ENCODE data around the gene FLRT1.
"Not testable (repeated sequence)": the region's sequence is repeated elsewhere in the genome, so short reads cannot be mapped to it uniquely, and the experiment has no call there.

Gene FLRT1

DNA sequence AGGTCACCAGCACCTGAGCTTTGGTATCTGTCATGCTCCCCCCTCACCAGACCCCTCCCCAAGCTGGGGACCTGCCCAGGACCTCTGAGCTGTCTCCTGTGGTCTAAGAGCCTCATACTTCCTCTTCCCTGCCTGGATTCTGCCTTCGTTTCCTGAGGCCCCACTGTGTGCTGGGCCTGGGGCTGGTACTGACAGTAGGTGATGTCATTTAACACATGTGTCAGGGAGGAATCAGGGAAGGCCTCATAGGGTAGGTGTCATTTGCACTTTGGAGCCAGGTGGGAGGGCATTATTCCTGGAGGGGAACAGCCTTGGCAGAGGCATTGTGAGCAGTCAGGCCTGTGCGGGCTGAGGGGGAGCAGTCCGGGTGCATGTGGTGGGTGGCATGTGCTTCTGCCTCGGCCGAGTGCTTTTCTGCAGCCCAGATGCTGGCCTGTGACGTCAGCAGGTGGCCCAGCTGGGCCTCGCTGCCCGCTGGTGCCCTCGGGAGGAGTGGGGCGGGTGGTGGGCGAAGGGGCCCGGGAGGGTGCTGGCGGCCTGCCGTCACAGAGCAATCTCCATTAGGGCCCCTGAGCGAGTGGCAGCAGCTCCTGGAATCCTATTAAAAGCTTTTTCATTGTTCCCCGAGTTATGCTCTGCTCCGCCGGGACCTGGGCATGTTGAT is 9.1 kb downstream of the FLRT1 start:
- in situ Hi-C loops (cut with MboI; ENCODE audit: low pct_unique_long_range_greater_than_20kb, low sequenced_read_pairs, unreplicated experiment) = no loop called here
- TF ChIP-seq, protein P1, sequence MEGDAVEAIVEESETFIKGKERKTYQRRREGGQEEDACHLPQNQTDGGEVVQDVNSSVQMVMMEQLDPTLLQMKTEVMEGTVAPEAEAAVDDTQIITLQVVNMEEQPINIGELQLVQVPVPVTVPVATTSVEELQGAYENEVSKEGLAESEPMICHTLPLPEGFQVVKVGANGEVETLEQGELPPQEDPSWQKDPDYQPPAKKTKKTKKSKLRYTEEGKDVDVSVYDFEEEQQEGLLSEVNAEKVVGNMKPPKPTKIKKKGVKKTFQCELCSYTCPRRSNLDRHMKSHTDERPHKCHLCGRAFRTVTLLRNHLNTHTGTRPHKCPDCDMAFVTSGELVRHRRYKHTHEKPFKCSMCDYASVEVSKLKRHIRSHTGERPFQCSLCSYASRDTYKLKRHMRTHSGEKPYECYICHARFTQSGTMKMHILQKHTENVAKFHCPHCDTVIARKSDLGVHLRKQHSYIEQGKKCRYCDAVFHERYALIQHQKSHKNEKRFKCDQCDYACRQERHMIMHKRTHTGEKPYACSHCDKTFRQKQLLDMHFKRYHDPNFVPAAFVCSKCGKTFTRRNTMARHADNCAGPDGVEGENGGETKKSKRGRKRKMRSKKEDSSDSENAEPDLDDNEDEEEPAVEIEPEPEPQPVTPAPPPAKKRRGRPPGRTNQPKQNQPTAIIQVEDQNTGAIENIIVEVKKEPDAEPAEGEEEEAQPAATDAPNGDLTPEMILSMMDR (IDR thresholded peaks at IDR 0.05; ENCODE audit: extremely low read depth, insufficient read depth, missing control alignments) = no peak
- no peak for DNase-seq (ENCODE audit: low spot score)

DNA sequence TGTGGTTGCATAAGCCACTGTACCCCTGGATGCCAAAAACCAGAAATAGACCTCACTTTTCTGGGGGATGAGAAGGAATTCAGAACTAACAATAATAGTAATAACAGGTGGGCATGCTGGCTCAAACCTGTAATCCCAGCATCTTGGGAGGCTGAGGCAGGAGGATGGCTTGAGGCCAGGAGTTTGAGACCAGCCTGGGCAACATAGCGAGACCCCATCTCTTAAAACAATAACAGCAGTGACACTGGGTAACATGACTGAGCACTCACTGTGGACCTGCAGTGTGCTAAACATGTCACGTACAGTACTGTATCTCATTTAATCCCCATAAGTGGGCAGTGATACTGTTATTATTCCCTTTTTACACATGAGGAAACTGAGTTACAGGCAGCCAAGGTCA is 10.0 kb downstream of the FLRT1 start:
- in situ Hi-C loops (cut with MboI; ENCODE audit: low pct_unique_long_range_greater_than_20kb, low sequenced_read_pairs, unreplicated experiment) = no loop called here
- TF ChIP-seq, protein P1 (IDR thresholded peaks at IDR 0.05; ENCODE audit: extremely low read depth, insufficient read depth, missing control alignments) = no peak
- DNase-seq (ENCODE audit: low spot score) = no peak

DNA sequence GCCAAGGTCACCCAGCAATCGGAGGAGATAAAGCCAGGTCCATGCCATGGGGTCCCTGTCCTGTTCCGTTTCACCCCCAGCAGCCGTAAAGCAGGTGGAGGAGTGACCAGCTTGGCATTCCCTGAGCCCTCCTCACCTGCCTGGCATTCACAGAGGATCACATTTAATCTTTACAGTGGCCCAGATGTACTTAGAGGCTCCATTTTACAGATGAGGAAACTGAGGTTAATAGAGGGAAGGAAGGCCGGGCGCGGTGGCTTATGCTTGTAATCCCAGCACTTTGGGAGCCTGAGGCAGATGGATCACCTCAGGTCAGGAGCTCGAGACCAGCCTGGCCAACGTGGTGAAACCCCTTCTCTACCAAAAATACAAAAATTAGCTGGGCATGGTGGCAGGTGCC is 11.6 kb downstream of the FLRT1 start:
- in situ Hi-C loops (cut with MboI; ENCODE audit: low pct_unique_long_range_greater_than_20kb, low sequenced_read_pairs, unreplicated experiment); DNase-seq (ENCODE audit: low spot score): not testable (repeated sequence)

DNA sequence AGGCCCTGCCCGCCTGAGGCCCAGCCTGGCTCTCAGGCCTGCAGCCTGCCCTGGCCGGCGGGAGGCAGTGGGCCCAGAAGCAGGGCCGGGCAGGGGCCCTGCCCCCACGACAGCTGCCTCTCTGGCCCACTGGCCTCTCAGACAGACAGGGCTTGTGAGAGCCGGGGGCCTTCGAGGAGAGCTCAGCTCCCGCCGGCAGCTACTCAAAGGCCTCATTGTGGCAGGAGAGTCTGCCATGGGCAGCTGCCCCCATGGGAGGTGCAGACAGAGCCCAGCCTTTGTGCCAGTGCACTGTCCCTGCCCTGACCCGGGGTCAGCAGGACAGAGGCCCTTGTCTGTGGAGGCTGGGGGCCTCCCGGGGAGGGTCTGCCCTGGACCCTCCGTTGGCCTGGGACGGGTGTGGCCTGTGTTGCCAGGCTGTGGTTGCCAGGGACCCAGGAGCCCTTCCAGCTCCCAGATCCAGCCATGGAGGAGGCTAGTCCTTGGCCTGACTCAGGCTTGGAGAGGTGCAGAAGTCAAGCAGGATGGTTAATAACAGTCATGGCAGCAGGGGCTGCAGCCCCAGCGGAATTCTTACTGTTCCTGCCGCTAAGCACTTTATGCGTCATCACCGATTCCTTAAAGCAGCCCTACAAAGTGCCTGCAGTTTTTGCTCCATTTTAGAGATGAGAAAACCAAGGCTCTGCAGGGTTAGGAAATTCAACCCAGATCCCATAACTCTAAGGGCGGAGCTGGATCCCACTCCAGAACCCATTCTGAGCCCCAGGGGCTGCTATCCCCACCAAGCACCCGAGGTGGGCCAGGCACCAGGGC is 12.5 kb downstream of the FLRT1 start:
- no peak for DNase-seq (ENCODE audit: low spot score)
- in situ Hi-C loops (cut with MboI; ENCODE audit: low pct_unique_long_range_greater_than_20kb, low sequenced_read_pairs, unreplicated experiment) = no loop called here
- TF ChIP-seq, protein P1 (IDR thresholded peaks at IDR 0.05; ENCODE audit: extremely low read depth, insufficient read depth, missing control alignments) = no peak

DNA sequence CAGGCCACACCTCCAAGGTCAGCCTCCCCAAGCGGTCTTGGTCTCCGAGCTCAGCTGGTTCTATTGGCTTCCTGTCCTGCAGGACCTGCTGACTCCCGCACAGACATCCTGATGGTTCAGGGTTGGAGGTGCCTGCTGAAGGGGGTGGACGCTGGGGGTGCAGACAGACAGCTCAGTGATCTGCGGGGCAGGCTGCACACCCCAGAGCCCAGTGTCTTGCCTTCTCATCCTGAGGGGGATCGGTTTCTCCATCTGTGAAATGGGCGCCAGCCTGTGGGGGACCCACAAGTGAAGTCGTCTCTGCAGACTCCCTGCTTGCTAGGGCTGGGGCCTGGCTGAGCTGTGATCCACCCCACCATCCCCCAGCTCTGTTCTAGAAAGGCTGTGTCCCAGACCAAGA is 13.8 kb downstream of the FLRT1 start:
- in situ Hi-C loops (cut with MboI; ENCODE audit: low pct_unique_long_range_greater_than_20kb, low sequenced_read_pairs, unreplicated experiment) = no loop called here
- TF ChIP-seq, protein P1 (IDR thresholded peaks at IDR 0.05; ENCODE audit: extremely low read depth, insufficient read depth, missing control alignments) = no peak
- no peak for DNase-seq (ENCODE audit: low spot score)

DNA sequence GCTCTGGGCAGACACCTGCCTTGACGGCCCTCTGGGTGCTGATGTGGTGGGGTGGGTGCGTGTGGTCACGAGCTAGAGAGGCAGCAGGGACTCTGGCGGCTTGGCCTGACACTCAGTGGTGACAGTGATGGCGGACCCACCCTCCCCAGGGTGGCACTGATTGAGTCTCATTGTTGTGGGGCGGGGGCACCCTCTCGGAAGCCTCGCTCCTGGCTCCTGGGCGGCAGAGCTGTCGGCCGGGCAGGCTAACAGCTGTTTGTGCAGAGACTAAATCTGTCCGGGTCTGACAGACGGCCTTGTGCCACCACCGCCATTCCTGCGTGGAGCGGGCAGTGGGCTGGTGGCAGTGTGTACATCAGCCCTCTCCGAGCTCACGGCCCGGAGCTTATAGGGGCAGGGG is 15.6 kb downstream of the FLRT1 start:
- in situ Hi-C loops (cut with MboI; ENCODE audit: low pct_unique_long_range_greater_than_20kb, low sequenced_read_pairs, unreplicated experiment) = no loop called here
- DNase-seq (ENCODE audit: low spot score) = no peak
- TF ChIP-seq, protein P1 (IDR thresholded peaks at IDR 0.05; ENCODE audit: extremely low read depth, insufficient read depth, missing control alignments) = no peak

DNA sequence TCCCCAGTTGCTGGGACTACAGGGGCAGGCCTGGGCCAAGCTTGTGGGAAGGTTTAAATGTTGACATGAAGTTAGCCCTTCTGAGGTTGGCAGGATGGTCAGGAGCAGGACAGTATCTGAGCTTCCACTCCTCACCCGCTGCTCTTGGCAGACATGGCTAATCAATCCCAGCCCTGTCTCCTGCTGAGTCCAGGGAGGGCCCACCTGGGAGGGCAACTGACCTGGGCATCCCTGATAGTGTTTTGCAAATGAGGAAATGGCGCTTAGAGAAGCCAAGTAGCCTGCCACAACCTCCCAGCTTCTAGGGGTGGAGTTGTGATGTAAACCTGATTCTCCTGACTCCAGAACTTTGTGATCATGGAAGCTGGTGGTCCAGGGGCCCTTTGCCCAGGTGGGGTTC is 16.7 kb downstream of the FLRT1 start:
- in situ Hi-C loops (cut with MboI; ENCODE audit: low pct_unique_long_range_greater_than_20kb, low sequenced_read_pairs, unreplicated experiment) = no loop called here
- DNase-seq (ENCODE audit: low spot score) = no peak
- TF ChIP-seq, protein P1 (IDR thresholded peaks at IDR 0.05; ENCODE audit: extremely low read depth, insufficient read depth, missing control alignments) = no peak

All from GM13977 (cell line).